ENCODE results near the gene ZCCHC10.
A peak's percentile ranks its signal among the peaks of the same experiment; 100 is the strongest.

ZCCHC10 gene

GRCh38 chr5:132953710-132954109 lies 72.6 kb downstream of the ZCCHC10 start:
- no peak overlapping the region for H3K4me3 ChIP-seq (ENCODE audit: low read depth, low read length)
- TF ChIP-seq CTCF (conservative IDR thresholded peaks at IDR 0.05; ENCODE audit: low read depth, low read length): no peak

GRCh38 chr5:132952829-132953228 lies 73.5 kb downstream of the ZCCHC10 start:
- no peak for TF ChIP-seq CTCF (conservative IDR thresholded peaks at IDR 0.05; ENCODE audit: low read depth, low read length)
- DNase-seq (ENCODE audit: low read depth): no peak

More at GRCh38 chr5:132953710-132954109, 72.6 kb downstream of the ZCCHC10 start:
- no peak for DNase-seq (ENCODE audit: low read depth)

GRCh38 chr5:132951897-132952296 lies 74.5 kb downstream of the ZCCHC10 start:
- no peak for TF ChIP-seq CTCF (conservative IDR thresholded peaks at IDR 0.05; ENCODE audit: low read depth, low read length)
- no peak overlapping the region for H3K4me3 ChIP-seq (ENCODE audit: low read depth, low read length)
- DNase-seq (ENCODE audit: low read depth): no peak

More at GRCh38 chr5:132952829-132953228, 73.5 kb downstream of the ZCCHC10 start:
- no peak overlapping the region for H3K4me3 ChIP-seq (ENCODE audit: low read depth, low read length)

GRCh38 chr5:132949136-132949535 lies 77.2 kb downstream of the ZCCHC10 start:
- H3K4me3 ChIP-seq (ENCODE audit: low read depth, low read length): no peak overlapping the region
- no peak for DNase-seq (ENCODE audit: low read depth)
- no peak for TF ChIP-seq CTCF (conservative IDR thresholded peaks at IDR 0.05; ENCODE audit: low read depth, low read length)

- peak; percentile 51 for DNase-seq (ENCODE audit: low read depth)
- TF ChIP-seq CTCF (conservative IDR thresholded peaks at IDR 0.05; ENCODE audit: low read depth, low read length): no peak
- H3K4me3 ChIP-seq (ENCODE audit: low read depth, low read length): no peak overlapping the region
Observed at GRCh38 chr5:132947671-132948070, 78.7 kb downstream of the ZCCHC10 start.

Data from choroid plexus epithelial cell (primary cell).